ENCODE results near the gene SYT9.

The SYT9 gene

DNA sequence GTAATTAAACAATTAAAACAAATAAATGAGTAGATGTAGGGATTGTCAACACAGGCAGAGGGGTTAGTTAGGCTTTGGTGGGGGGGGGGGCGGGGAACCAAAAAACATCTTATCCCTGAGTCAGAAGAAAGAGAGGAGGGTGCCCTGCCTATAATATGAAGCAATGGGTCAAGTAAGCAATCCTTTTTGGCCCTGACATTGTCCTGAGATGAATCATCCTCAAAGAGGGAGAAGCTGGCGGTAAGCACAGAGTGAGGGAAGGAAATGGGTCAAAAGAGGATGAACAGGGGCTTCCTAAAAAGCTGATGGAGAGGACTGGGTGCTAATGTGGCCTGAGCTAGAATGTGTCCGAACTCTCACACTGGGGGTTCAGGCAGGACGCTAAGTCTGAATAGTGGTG is 238.3 kb downstream of the SYT9 start:
- no peak for DNase-seq
- H3K4me3 ChIP-seq: no peak overlapping the region
- no peak overlapping the region for H3K27ac ChIP-seq
- peaks cover 0 to 24% (median 12%) of the 10 kb centered on the region in 4 donors for H3K4me1 ChIP-seq
- intact Hi-C loops (cut with DNase I; ENCODE audit: low total_unique reads): no loop called here
- H3K36me3 ChIP-seq: peaks cover 0 to 9% (median 0%) of the 10 kb centered on the region in 3 donors
- H3K27me3 ChIP-seq: no peaks in the 10 kb centered on the region
- no peaks in the 10 kb centered on the region for H3K9me3 ChIP-seq
- TF ChIP-seq CTCF (IDR thresholded peaks at IDR 0.05): no peak

DNA sequence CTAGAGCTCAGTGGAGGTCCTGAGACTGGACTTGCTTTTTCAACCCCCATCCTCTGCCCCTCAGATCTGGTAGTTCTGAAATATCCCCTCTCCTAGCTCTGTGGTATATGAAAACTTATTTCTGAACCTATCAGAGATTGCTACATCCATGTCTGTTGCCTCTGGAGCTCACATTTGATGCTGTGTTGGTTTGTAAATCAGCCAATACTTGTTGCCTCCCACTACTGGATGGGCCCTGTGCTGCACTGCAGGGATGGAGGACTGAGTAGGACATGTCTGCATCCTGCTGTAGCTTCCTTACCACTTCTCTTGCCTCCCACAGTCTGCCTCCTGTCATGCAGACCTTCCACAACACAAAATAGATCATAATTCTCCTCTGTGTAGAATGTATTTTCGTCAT is 238.8 kb downstream of the SYT9 start:
- intact Hi-C loops (cut with DNase I; ENCODE audit: low total_unique reads): no loop called here
- Histone ChIP-seq H3K4me1 (peaks cover 0 to 19% (median 10%) of the 10 kb centered on the region in 4 donors), H3K36me3 (peaks cover 0 to 9% (median 0%) of the 10 kb centered on the region in 3 donors), H3K9me3 (no peaks in the 10 kb centered on the region), H3K4me3 (no peak overlapping the region), H3K27me3 (no peaks in the 10 kb centered on the region), H3K27ac (no peak overlapping the region)
- no peak for DNase-seq
- no peak for TF ChIP-seq CTCF (IDR thresholded peaks at IDR 0.05)

- peaks cover 0 to 9% (median 0%) of the 10 kb centered on the region in 3 donors for H3K36me3 ChIP-seq
- peaks cover 0 to 2% (median under 1%) of the 10 kb centered on the region in 4 donors for H3K4me1 ChIP-seq
- TF ChIP-seq CTCF (IDR thresholded peaks at IDR 0.05): no peak
- no peak for DNase-seq
- no peaks in the 10 kb centered on the region for H3K27me3 ChIP-seq
- H3K4me3 ChIP-seq: no peak overlapping the region
- H3K27ac ChIP-seq: no peak overlapping the region
- no peaks in the 10 kb centered on the region for H3K9me3 ChIP-seq
- intact Hi-C loops (cut with DNase I; ENCODE audit: low total_unique reads): no loop called here
Measured at GRCh38 chr11:7492253-7492652, 240.5 kb downstream of the SYT9 start.

DNA sequence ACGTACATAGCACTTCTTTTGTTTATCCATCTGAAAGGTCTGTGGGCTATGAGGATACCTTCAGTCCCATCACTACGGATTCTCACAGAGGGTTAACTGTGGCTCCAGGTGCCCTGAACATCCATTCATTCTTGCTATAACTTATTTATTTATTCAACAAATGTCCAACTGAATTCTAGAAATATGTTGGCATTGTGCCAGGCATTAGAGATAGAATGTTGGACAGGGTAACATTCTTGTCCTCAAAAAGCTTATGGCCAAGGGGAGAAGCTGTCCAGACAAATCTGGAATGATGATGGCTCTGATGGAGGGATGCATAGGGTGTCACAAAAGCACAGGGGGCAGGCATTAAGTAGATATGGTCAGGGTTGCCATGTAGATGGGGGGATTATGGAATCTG is 242.0 kb downstream of the SYT9 start:
- Histone ChIP-seq H3K27me3 (no peaks in the 10 kb centered on the region), H3K27ac (no peak overlapping the region), H3K36me3 (peaks cover 0 to 9% (median 0%) of the 10 kb centered on the region in 3 donors), H3K4me1 (no peaks in the 10 kb centered on the region), H3K9me3 (no peaks in the 10 kb centered on the region), H3K4me3 (no peak overlapping the region)
- no peak for DNase-seq
- intact Hi-C loops (cut with DNase I; ENCODE audit: low total_unique reads): no loop called here
- TF ChIP-seq CTCF (IDR thresholded peaks at IDR 0.05): no peak

GRCh38 chr11:7494086-7494745 is 242.5 kb downstream of the SYT9 start:
- no peaks in the 10 kb centered on the region for H3K9me3 ChIP-seq
- no peak for TF ChIP-seq CTCF (IDR thresholded peaks at IDR 0.05)
- no peak overlapping the region for H3K4me3 ChIP-seq
- intact Hi-C loops (cut with DNase I; ENCODE audit: low total_unique reads): no loop called here
- peaks cover 0 to 9% (median 0%) of the 10 kb centered on the region in 3 donors for H3K36me3 ChIP-seq
- no peaks in the 10 kb centered on the region for H3K27me3 ChIP-seq
- H3K4me1 ChIP-seq: no peaks in the 10 kb centered on the region
- no peak for DNase-seq
- H3K27ac ChIP-seq: no peak overlapping the region

All from tibial artery (tissue), 4 donors.